ENCODE measurements around the gene RHEB.
A peak's percentile ranks its signal among the peaks of the same experiment; 100 is the strongest.

The RHEB gene

GRCh38 chr7:151503902-151504714, 15.6 kb downstream of the RHEB start:
- no peak for DNase-seq (ENCODE audit: low spot score)

GRCh38 chr7:151501676-151502075, 18.0 kb downstream of the RHEB start:
- no peak for DNase-seq (ENCODE audit: low spot score)

GRCh38 chr7:151498495-151498894, 21.2 kb downstream of the RHEB start:
- no peak for DNase-seq (ENCODE audit: low spot score)

- DNase-seq (ENCODE audit: low spot score), result no peak
Observed at GRCh38 chr7:151497306-151497871, 22.3 kb downstream of the RHEB start.

- DNase-seq (ENCODE audit: low spot score), result no peak
Observed at GRCh38 chr7:151495360-151495759, 24.3 kb downstream of the RHEB start.

- DNase-seq (ENCODE audit: low spot score), result no peak
Observed at GRCh38 chr7:151494298-151495284, 25.1 kb downstream of the RHEB start.

- no peak for DNase-seq (ENCODE audit: low spot score)
Observed at GRCh38 chr7:151493083-151493482, 26.6 kb downstream of the RHEB start.

GRCh38 chr7:151491859-151492258, 27.8 kb downstream of the RHEB start:
- DNase-seq (ENCODE audit: low spot score), result no peak

GRCh38 chr7:151490456-151491105, 29.1 kb downstream of the RHEB start:
- DNase-seq (ENCODE audit: low spot score), result no peak

GRCh38 chr7:151489498-151489897, 30.2 kb downstream of the RHEB start:
- no peak for DNase-seq (ENCODE audit: low spot score)

GRCh38 chr7:151488096-151488495, 31.6 kb downstream of the RHEB start:
- DNase-seq (ENCODE audit: low spot score), result no peak

GRCh38 chr7:151487228-151487627, 32.5 kb downstream of the RHEB start:
- DNase-seq (ENCODE audit: low spot score), result no peak

- DNase-seq (ENCODE audit: low spot score), result no peak
Observed at GRCh38 chr7:151486074-151486473, 33.6 kb downstream of the RHEB start.

GRCh38 chr7:151484971-151485707, 34.6 kb downstream of the RHEB start:
- no peak for DNase-seq (ENCODE audit: low spot score)

- no peak for DNase-seq (ENCODE audit: low spot score)
Observed at GRCh38 chr7:151483711-151483983, 36.0 kb downstream of the RHEB start.

GRCh38 chr7:151482883-151483710, 36.6 kb downstream of the RHEB start:
- DNase-seq (ENCODE audit: low spot score), result no peak

- DNase-seq (ENCODE audit: low spot score), result no peak
Observed at GRCh38 chr7:151481650-151482505, 37.8 kb downstream of the RHEB start.

- DNase-seq (ENCODE audit: low spot score), result no peak
Observed at GRCh38 chr7:151477867-151478266, 41.8 kb downstream of the RHEB start.

- DNase-seq (ENCODE audit: low spot score), result peak; percentile 46
Observed at GRCh38 chr7:151472644-151473380, 46.9 kb downstream of the RHEB start.

All from NAMALWA (cell line).